M059J (cell line): ENCODE measurements around the gene CBX6. TPM values are rescaled to one million over a fixed set of nuclear protein-coding genes. Genes with fewer than 3 reads are reported as not detected.

Experiments
- DNase-seq: peaks from one replicate; pipeline ENCODE4 v3.0.0-alpha.2; 2012; ENCODE audit warnings: low read depth
- total RNA-seq: library from RNA; depleted of rRNA; stranded (reverse); fragments of >200 nt; shearing (Covaris generic); gene quantifications from 2 replicates; pipeline ENCODE4 v1.2.3, GENCODE V29; 2014; rRNA removed

Gene CBX6
- 12.2 and 18.4 TPM in 2 replicates for total RNA-seq

DNA sequence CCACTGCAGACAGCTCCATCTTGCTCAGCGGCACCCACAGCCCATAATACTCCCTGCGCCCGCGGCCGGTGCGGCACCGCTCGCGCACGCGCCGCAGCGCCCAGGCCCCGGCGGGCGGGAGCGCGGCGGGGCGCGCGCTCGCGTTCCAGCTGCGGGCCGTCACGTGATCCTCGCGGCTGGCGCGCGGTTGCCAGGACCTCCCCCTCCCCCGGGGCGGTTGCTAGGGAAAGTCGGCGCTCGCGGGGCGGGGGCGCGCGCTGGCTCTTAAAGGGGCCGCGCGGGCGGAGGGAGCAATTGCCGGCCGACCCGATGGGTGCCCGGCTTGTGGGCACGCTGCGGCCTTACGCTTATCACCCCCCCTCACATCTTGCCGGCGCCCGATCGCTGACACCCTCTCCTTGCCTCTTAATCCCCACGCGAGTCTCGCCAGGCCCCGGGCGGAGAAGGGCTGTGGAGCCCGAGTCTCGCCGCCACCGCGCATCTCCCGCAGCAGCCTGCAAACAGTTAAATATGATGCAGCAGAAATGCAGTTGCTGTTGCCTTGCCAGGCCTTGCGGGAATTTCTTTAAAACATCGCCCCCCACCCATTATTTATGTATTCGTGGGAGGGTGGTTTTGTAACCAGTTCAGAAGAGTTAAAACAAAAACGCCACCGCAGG is at the start of gene CBX6:
CBX6 (minus strand) TSS at position 45 of the 659 bp plus-strand sequence; CDS start at position 19, 26 bp downstream.
- DNase-seq, result peak; percentile 78

DNA sequence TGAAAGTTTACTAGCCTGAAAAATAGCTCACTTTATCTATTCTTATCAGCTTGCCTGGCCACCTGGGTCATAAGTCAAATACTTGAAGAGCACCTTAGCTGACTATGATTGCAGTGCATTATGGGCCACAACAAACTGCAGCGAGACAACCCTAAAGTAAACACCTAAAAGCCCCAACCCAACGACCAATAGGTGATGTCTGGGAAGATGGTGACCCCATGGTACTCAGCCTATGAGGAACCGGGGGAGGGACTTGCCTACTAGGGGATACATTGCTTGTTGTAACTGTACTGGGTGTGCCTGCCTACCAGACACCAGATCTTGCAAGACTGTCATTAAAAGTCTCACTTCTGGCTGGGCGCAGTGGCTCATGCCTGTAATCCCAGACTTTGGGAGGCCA is 49.8 kb upstream of the CBX6 start:
- no peak for DNase-seq

DNA sequence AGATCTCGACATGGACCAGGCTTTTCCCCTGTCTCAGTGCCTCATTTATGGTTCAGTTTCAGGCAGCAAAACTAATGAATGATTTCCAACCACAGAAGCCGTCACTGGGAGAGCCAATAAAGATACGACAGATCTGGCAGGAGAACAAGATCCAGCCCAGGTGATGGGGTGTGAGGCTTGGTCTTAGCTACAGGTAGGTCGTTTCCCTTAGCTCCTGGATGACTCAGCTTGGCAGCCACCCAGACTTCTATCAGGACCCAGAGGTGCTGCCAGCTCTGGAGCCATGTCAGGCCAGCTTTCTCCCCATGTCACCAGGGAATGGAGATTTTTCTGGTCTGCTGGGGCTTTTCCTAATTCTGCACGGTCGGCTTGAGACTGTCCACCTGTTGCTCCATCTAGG is 49.1 kb upstream of the CBX6 start:
- no peak for DNase-seq

DNA sequence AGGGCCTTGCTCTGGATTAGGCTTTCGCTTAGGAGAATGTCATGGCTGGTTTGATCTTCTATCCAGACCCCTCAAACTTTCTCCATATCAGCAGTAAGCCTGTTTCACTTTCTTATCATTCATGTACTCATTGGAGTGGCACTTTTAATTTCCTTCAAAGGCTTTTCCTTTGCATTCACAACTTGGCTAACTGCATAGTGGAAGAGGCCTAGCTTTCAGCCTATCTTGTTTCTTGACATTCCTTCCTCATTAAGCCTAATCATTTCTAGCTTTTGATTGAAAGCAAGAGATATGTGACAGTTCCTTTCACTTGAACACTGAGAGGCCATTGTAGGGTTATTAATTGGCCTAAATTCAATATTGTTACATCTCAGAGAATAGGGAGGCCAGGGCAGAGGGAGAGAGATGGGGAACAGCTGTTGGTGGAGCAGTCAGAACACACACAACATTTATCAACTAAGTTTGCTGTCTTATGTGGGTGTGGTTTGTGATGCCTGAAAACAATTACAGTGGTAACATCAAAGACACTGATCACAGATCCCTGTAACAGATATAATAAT is 47.7 kb upstream of the CBX6 start:
- DNase-seq, result no peak

DNA sequence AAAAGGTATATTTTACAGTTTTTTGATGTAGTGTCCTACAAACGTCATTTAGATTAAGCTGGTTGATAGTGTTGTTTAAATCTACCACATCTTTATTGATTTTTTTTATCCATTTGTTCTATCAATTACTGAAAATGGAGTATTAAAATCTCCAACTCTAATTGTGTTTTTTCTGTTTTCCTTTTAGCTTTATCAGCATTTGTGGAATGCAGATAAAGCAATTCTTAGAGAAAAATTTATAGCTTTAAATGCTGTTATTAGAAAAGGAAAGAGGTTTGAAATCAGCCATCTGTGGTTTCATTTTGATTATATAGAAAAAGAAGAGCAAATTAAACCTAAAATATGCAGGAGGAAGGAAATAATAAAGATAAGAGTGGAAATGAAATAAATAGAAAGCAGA is 39.4 kb upstream of the CBX6 start:
- DNase-seq, result no peak

DNA sequence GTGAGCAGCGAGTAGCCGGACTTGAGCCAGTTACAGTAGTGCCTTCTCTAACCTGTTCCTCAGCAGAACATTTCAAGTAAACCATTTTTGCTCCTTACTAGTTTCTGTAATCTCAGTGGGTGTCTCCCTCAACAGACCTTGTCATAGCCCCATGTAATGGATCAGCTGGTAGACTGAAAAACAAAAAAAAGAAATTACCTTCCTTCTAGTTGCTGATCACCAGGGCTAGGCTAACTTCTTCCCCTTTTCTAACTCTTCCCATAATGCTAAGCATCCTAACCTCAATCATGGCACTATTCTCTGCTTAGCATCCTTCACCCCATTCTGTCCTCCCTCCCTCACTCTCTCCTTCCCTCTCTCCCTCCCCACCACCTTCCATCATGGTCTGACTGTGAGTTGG is 35.8 kb upstream of the CBX6 start:
- no peak for DNase-seq

DNA sequence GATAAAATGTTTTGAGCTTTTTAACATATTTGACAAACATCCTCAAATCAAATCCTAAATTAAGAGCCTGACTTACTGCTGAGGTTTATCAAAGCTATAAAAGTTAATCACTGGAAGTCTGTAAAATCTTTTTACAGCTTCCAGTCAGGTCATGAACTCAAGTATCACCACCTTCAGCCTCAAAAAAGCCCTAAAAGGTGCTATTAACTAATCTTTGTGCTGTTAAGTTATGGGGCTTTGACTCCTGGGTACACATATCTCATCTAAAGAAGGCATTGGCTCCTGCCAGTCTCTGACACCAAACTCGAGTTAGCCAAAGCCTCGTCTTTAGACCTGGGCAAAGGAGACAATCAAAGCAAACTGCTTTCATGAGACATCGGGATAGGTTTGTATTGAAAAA is 34.0 kb upstream of the CBX6 start:
- DNase-seq, result no peak

DNA sequence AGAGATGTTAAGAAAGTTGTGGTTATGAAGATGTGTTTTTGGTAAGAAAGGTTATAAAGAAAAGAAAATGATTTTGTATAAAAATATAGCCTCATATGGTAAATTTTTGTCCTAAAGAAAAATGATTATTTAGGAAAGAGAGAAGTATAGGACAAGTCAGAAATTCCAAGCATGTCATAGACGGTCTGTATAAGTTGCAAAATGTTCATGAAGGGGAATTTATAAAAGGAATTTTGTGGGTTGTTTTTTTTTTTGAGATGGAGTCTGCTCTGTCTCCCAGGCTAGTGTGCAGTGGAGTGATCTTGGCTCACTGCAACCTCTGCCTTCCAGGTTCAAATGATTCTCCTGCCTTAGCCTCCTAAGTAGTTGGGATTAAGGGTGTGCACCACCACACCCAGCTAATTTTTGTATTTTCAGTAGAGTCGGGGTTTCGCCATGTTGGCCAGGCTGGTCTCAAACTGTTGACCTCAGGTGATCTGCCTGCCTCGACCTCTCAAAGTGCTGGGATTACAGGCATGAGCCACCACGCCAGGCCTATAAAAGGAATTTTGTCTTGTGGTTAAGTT is 32.1 kb upstream of the CBX6 start:
- DNase-seq, result peak; percentile 15

DNA sequence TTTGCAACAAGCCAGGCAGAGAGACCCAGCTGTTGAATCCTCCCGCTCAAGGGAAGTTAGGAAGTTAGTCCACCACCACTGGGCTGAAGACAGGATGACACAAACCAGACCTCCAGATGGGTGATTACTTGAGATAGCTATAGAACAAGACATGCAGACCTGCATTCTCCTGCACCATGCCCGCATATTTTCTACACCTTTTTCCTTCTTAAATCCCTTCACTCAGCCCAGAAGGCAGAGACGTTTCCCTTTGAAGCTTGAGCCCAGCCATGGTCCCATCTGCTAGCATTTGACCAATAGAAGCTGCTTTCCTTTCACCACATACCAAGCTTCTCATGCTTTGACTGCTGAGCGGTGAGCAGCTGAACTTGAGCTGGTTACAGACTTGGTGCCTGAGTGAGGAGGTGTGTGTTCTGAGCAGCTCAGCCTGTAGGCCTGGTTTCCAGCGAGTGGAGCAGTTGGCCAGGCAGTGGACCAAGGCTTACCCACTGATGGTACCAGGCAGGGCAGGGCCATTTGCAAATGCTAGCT is 29.2 kb upstream of the CBX6 start:
- DNase-seq, result no peak

DNA sequence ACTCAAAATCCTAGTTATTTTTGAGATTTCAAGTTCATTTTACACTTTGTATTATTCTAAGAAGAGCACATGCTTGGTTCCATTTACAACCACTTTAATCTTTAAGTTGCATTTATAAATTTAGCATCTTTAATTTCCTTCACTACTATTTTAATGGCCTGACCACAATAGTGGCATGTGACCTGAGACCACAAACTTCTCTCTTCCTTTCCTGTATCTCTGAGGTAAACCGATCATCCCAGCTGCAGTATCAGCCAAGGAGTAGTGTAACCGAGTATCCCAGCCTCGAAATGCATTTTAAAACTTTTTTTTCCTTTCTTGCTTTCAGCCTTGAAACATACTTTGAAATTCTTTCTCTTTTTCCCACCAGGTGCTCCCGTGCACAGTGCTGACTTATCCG is 28.7 kb upstream of the CBX6 start:
- no peak for DNase-seq

DNA sequence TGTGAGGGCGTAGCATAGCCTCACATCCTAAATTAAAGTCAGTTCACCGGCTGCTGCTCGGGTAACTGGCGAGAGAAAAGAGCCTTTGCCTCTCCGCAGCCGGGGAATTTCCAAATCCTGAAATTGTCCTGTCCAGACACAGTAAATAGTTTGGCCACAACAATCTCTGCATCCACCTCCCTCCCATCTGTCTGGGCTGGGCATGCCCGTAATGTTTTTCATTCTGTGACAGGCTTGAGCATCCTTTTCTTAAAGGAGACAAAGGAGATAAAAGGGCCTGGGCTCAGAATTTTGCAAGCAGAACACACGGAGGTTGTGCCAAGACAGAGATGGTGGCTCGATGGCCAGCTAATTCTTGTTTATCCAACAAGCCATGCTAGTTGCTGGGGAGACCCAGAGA is 19.2 kb upstream of the CBX6 start:
- DNase-seq, result no peak

DNA sequence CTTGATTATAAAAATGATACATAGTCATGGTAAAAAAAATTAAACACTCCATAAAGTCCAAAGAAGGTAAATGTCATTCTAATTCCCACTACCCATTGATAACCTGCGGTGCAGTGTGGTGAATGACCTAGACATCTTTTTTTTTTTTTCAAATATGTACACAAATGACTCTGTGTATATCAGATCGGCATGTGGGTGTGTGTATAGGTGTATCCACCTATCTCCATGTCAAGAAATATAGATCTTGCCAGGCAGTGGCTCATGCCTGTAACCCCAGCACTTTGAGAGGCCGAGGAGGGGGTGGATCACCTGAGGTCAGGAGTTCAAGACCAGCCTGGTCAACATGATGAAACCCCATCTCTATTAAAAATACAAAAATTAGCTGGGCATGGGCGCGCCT is 18.4 kb upstream of the CBX6 start:
- no peak for DNase-seq

DNA sequence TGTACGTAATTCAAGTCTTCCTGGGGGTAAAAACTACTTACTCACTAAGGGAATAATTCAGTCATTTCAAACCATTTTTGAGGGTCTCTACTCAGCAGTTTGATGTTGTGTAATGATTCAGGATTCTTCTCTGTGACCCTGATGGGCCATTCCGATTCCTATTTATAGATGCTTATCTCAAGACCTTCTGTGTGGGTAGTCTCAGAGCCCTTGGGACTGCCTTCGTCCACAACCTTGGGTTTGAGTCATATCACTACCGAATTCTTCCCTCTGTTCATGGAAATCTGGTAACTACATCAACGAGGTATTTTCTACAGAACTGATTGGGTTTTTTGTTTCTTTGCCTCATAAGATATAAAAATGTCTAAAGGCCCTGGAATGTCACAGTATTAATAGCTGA is 14.3 kb upstream of the CBX6 start:
- no peak for DNase-seq

DNA sequence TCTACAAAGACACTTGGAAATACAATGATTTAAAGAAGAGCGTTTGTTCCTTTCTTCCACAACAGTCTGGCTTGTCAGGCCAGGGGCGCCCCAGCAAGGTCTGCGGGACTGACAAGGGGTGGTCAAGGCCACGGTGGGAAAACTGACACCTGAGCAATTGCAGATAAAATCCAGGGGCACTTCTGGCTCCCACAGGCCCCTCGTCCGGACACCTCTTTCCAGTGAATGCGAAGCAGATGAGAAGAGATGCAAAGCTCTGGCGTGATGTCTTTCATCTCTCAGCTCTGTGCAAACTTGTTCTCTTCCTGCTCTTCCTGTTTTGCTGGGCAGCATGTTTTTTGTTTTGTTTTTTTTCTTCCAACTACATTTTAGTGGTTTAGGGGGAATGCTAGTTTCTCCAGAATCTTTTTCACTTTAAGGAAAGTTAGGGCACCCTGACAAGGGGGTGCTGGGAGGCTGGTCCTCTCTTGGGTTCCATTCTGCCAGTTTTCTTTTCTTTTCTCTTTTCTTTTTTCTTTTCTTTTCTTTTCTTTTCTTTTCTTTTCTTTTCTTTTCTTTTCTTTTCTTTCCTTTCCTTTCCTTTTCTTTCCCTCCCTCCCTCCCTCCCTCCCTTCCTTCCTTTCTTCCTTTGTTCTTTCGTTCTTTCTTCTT is 11.1 kb upstream of the CBX6 start:
- DNase-seq, result no peak

DNA sequence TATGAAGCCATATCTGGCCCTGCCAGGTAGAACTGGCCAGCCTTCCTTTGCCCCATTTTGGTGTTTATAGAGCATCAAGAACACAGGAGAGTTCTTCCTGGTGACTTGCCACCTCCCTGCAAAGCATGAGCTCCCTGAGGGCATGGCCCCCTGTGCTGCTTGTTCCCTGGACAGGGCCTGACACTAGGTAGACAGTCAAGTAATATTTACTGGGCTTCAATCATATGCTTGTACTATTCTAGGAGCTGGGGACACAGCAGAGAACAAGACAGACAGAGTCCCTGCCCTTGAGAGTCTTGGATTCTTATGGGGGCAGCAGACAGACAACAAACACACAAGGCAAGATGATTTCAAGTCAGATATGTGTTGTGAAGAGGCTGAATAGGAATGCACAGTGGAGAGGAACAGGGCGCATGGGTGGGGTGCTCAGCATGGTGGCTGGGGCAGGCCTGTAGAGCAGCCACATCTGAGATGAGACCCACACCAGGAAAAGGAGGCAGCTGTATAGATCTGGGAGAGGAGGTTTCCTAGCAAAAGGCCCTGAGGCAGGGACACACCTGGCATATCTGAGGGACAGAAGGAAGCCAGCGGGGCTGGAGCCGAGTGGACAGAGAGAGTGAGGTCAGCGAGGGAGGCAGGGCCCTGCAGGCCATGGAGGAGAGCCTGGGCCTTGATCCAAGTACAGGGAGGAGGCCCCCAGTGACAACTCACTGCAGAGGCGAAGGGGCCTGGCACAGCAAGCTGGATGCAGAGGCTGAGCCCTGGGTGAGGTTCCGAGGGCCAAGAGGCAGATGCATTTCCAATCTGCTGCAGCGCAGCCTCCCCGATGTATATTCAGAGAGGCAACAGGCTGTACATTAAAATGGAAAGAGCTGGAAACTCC is 10.2 kb upstream of the CBX6 start:
- DNase-seq, result no peak

DNA sequence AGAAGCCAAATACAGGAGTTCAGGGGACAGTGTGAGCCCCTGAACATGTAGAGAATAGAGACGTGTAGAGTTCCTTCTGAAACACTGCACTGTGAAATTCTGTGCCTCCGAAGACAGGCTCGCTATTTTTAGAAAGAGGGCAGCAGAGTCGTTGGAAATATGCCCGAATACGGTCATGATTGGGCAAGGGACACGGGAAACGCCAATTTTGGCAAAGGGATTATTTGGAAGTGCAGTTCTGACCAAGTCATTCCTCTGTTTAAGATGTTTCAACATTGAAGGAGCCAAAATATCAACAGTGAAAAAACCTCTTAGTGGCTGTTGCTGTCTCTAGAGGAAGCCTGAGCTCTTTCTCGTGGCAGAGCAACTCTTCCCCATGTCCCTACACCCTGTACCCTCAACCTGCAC is 9.5 kb upstream of the CBX6 start:
- peak; percentile 42 for DNase-seq

DNA sequence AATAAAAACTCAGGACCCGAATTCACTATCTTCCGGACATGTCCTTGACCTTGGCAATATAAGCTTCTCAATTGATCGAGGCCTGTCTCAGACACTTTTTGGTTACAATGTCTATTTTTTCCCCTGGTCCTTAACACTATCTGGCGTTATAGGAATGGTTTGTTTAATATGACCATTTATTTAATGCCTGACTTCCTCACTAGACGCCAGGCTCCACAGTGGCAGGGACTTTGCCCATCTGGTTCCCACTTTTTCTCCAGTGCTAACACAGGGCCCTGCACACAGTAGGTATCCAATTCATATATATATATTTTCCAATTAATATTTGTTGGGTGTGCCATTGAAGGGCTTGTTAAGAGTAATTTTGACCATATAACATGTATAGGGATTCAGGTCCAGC is 7.9 kb upstream of the CBX6 start:
- DNase-seq, result no peak

DNA sequence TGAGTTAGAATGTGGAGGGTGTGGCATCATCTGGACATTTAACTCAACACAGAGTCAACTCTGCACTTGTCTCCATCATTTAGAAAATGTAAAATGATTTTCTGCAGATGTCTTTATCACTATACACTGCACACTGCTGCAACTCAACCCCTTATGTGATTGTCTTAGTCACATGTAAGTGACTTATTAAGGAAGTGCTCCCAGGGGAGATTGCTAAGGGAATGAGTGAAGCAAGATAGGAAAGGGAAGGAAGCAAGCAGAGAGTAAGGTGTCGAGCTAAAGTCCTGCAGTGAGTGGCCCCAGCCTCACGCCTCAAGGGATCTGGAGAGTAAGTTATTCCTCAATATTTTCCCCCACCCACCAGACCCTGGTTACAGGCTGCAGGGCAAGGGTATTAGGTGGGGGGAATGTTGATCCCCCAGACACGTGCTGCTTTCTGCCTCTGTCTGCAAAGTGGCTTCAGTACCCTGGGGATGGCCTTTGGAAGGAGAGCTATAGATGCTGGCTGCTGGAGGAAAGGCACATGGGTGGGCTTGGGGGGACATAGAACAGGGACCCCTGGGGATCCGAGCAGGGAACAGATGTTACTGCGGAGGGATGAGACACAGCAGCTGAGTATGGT is 7.2 kb upstream of the CBX6 start:
- no peak for DNase-seq

DNA sequence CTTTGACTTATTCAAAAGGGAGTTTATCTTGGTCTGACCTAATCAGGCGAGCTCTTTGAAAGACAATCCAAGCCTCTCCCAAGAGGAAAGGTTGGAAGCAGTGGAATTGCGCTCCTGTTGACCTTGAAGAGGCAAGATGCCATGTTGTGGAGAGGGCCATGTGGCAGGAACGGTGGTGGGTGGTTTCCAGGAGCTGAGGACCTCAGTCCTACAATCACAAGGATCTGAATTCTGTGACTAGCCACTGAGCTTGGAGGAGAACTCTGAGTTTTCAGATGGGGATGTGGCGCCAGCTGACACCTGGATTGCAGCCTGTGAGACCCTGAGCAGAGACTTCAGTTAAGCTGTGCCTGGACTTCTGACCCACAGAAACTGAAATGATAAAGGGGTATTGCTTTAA is 6.0 kb upstream of the CBX6 start:
- no peak for DNase-seq

DNA sequence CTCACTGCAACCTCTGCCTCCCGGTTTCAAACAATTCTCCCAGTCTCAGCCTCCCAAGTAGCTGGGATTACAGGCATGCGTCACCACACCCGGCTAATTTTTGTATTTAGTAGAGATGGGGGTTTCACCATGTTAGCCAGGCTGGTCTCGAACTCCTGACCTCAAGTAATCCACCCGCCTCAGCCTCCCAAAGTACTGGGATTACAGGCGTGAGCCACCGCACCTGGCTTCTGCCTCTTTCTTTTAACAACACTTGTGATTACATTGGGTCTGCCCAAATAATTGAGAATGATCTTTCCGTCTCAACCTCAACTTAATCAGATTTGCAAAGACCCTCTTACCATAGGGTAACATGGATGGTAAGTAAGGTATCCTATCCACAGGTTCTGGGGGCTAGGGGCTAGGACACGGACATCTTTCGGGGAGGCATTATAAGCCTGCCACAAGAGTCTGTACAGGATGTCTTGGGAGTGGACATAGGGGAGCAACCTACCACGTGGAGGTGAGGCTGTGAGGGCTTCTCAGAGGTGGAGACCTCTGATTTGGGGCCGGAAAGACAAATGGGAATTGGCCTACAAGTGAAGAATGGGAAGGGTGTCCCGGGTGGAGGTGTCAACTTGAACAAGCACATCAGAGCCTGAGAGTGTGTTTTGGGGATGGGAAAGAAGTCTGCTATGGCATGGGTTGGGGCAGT is 2.7 kb upstream of the CBX6 start:
- DNase-seq, result no peak
